Vagina (tissue), 2 donors: Measurements from ENCODE around the gene GPATCH4. TPM values are rescaled to one million over a fixed set of nuclear protein-coding genes. Genes with fewer than 3 reads are reported as not detected.

Source experiments
- DNase-seq, 2 donors: peaks; one replicate each; pipeline ENCODE4 v3.0.0-alpha.2; 2017; ENCODE audit errors: extremely low spot score in 2 of 2
- H3K27ac ChIP-seq: fragments of 200-600 bp; sonication (generic); one replicate; pipeline ENCODE4 v1.5.1; 2019
- H3K27me3 ChIP-seq: fragments of 200-600 bp; sonication (generic); one replicate; pipeline ENCODE4 v1.5.1; 2019
- H3K36me3 ChIP-seq, 2 donors: fragments of 200-600 bp; sonication (generic); one replicate each; pipeline ENCODE4 v1.5.1; 2017 to 2019
- H3K4me1 ChIP-seq: fragments of 200-600 bp; sonication (generic); one replicate; pipeline ENCODE4 v1.5.1; 2019
- H3K4me3 ChIP-seq, 2 donors: fragments of 200-600 bp; sonication (generic); 1 replicate in 1 of 2; 2 replicates in 1 of 2; pipeline ENCODE4 v1.5.1; 2016 to 2019
- H3K9me3 ChIP-seq: fragments of 200-600 bp; sonication (generic); one replicate; pipeline ENCODE4 v1.5.1; 2019
- POLR2A ChIP-seq, 2 donors: fragments of 450-650 bp; IDR thresholded peaks; one replicate each; pipeline ENCODE4 v1.6.1; 2017; ENCODE audit warnings: antibody characterized with exemption in 2 of 2, mild to moderate bottlenecking in 2 of 2, moderate library complexity in 2 of 2
- POLR2AphosphoS5 ChIP-seq, 2 donors: sonication (generic); formaldehyde crosslinking; IDR thresholded peaks; one replicate each; pipeline ENCODE4 v1.9.0; 2017; ENCODE audit warnings: antibody characterized with exemption in 2 of 2, mild to moderate bottlenecking in 2 of 2, low read depth in 1 of 2; ENCODE audit not compliant: insufficient read depth in 1 of 2
- intact Hi-C: fragments of 100-400 bp; cut with DNase I; formaldehyde crosslinking; loops from one replicate; pipeline ENCODE4 v1.15.1; 2023
- total RNA-seq: library from RNA; depleted of rRNA; stranded (reverse); fragments of >200 nt; gene quantifications from one replicate; pipeline ENCODE4 v1.2.3, GENCODE V29; 2016
- TF ChIP-seq, protein P1 (sequence below), 3 experiments: fragments of 450-650 bp in 2 of 3; fragments of 200-600 bp in 1 of 3; sonication (generic) in 1 of 3; IDR thresholded peaks; one replicate each; pipeline ENCODE4 v1.5.1; 2017 to 2019; ENCODE audit warnings: antibody characterized with exemption in 3 of 3, mild to moderate bottlenecking in 2 of 3, moderate library complexity in 2 of 3

The GPATCH4 gene
- total RNA-seq, 1 donor from 2014 or later = 25.8 TPM

DNA sequence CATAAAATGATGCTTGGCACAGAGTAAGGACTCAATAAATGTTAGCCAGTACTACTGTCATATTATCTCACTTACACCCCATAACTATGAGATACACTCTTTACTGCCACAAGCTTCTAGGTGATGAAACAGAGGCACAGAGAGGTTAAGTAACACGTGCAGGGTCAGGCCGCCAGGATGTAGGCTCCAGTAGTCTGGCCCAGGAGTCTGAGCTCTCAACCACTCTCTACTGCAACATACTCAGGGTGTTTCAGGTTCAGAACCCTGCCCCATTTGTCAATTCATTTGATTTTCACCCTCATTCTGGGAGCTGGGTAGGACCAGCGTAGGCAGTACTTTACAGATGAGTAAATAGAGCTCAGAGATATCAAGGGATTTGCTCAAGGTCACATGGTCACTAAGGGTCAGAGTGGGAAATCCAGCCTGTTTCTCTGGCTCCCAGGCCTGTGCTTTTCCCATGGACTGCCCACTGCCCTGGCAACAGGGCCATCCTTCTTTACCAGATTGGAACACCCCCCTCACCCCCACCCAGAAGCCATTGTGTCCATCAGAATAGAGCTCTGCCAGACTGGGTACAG lies 50.1 kb downstream of the GPATCH4 start:
- H3K9me3 ChIP-seq = no peaks in the 10 kb centered on the region
- no peak overlapping the region for H3K4me3 ChIP-seq
- no peaks in the 10 kb centered on the region for H3K36me3 ChIP-seq
- no peak for DNase-seq
- TF ChIP-seq POLR2A (IDR thresholded peaks at IDR 0.05) (no peak), POLR2AphosphoS5 (IDR thresholded peaks at IDR 0.05; ENCODE audit: insufficient read depth in 1 of 2, low read depth in 1 of 2) (no peak)
- TF ChIP-seq, protein P1, sequence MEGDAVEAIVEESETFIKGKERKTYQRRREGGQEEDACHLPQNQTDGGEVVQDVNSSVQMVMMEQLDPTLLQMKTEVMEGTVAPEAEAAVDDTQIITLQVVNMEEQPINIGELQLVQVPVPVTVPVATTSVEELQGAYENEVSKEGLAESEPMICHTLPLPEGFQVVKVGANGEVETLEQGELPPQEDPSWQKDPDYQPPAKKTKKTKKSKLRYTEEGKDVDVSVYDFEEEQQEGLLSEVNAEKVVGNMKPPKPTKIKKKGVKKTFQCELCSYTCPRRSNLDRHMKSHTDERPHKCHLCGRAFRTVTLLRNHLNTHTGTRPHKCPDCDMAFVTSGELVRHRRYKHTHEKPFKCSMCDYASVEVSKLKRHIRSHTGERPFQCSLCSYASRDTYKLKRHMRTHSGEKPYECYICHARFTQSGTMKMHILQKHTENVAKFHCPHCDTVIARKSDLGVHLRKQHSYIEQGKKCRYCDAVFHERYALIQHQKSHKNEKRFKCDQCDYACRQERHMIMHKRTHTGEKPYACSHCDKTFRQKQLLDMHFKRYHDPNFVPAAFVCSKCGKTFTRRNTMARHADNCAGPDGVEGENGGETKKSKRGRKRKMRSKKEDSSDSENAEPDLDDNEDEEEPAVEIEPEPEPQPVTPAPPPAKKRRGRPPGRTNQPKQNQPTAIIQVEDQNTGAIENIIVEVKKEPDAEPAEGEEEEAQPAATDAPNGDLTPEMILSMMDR (IDR thresholded peaks at IDR 0.05) = no peak
- no peaks in the 10 kb centered on the region for H3K4me1 ChIP-seq
- H3K27ac ChIP-seq = no peak overlapping the region
- no peaks in the 10 kb centered on the region for H3K27me3 ChIP-seq
- intact Hi-C loops = no loop called here

DNA sequence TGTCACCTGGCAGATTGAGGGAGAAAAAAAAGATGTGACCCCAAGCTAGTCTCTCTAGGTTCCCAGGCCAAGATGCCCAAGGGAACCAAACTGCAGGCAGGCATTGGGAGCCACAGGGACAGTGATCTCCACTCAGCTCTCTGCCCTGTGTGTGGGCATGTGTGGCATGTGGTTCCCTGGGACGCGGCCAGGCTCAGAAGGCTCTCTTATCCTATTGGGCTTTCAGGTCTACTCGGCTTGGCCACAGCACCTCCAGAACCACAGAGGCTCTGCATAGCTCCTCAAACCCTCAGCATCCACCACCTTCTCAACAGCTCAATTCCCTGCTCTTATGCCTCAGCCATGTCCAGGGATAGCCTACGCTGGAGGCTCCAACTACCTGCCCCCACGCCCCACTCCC lies 50.9 kb downstream of the GPATCH4 start:
- Histone ChIP-seq H3K27ac (no peak overlapping the region), H3K4me1 (no peaks in the 10 kb centered on the region), H3K4me3 (no peak overlapping the region), H3K27me3 (no peaks in the 10 kb centered on the region), H3K9me3 (no peaks in the 10 kb centered on the region), H3K36me3 (no peaks in the 10 kb centered on the region)
- intact Hi-C loops = no loop called here
- TF ChIP-seq POLR2A (IDR thresholded peaks at IDR 0.05) (no peak), POLR2AphosphoS5 (IDR thresholded peaks at IDR 0.05; ENCODE audit: insufficient read depth in 1 of 2, low read depth in 1 of 2) (no peak)
- TF ChIP-seq, protein P1 (IDR thresholded peaks at IDR 0.05) = no peak
- no peak for DNase-seq

DNA sequence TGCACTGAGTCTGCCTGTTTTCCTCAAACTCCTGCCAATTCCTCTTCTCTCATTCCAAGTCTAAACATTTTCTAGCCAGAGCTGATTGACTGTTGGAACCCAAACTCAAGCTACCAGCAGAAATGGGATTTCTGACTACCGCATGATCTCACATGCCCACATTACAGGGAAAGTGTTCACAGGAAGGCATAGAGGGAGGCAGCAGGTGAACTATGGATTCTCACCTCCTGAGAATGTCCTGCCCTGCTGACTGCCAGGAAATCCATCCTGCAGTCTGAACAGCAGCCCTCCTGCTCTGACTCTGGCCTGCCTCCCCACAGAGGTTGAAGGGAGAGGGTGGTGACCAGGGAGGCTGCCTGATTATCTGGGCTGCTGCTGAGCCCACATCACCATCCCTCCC lies 51.4 kb downstream of the GPATCH4 start:
- no peak for DNase-seq

DNA sequence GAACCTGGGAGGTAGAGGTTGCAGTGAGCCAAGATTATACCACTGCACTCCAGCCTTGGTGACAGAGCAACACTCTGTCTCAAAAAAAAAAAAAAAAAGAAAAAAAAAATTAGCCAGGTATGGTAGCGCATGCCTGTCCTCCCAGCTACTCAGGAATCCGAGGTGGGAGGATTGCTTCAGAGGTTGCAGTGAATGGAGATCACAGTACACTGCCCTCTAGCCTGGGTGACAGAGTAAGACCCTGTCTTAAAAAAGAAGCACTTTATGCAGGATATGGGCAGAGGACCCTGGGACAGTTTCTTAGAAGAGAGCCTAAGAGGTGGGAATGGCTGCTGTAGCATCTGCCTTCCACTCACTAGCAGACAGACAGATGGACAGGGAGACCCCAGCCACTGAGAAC lies 51.9 kb downstream of the GPATCH4 start:
- Histone ChIP-seq H3K27me3 (no peaks in the 10 kb centered on the region), H3K9me3 (no peaks in the 10 kb centered on the region), H3K4me3 (no peak overlapping the region), H3K4me1 (no peaks in the 10 kb centered on the region), H3K27ac (no peak overlapping the region), H3K36me3 (no peaks in the 10 kb centered on the region)
- TF ChIP-seq, protein P1 (IDR thresholded peaks at IDR 0.05) = no peak
- TF ChIP-seq POLR2AphosphoS5 (IDR thresholded peaks at IDR 0.05; ENCODE audit: insufficient read depth in 1 of 2, low read depth in 1 of 2) (no peak), POLR2A (IDR thresholded peaks at IDR 0.05) (no peak)
- intact Hi-C loops = no loop called here
- DNase-seq = no peak

More for the DNA sequence above, 51.4 kb downstream of the GPATCH4 start:
- no peak overlapping the region for H3K27ac ChIP-seq
- no peak for TF ChIP-seq POLR2A (IDR thresholded peaks at IDR 0.05)
- TF ChIP-seq, protein P1 (IDR thresholded peaks at IDR 0.05) = no peak
- no peak for TF ChIP-seq POLR2AphosphoS5 (IDR thresholded peaks at IDR 0.05; ENCODE audit: insufficient read depth in 1 of 2, low read depth in 1 of 2)
- no peaks in the 10 kb centered on the region for H3K36me3 ChIP-seq
- no peaks in the 10 kb centered on the region for H3K4me1 ChIP-seq
- no peaks in the 10 kb centered on the region for H3K27me3 ChIP-seq
- no peak overlapping the region for H3K4me3 ChIP-seq
- no peaks in the 10 kb centered on the region for H3K9me3 ChIP-seq
- intact Hi-C loops = no loop called here

DNA sequence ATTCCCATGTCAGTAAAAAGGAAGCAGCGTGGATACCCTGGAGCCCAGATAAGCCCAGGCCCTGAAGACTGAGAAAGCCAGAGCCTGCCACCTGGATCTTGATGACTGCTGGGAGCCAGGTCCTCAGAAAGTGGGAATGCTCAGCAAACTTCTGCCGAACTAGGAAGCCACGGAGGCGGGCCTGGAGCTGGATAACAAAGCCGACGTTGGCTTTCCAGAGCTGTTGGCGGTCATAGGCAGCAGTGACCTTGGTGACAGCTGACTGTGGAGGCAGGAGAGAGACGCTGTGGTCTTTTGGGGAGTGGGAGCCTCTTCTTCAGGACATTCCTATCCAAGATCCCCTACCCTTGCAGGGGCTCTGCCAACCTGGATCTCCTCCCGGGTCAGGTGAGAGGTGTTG lies 53.3 kb downstream of the GPATCH4 start:
- intact Hi-C loops = no loop called here
- Histone ChIP-seq H3K4me1 (no peaks in the 10 kb centered on the region), H3K36me3 (no peaks in the 10 kb centered on the region), H3K27me3 (no peaks in the 10 kb centered on the region), H3K4me3 (no peak overlapping the region), H3K27ac (no peak overlapping the region), H3K9me3 (no peaks in the 10 kb centered on the region)
- no peak for DNase-seq
- TF ChIP-seq, protein P1 (IDR thresholded peaks at IDR 0.05) = no peak
- no peak for TF ChIP-seq POLR2A (IDR thresholded peaks at IDR 0.05)
- TF ChIP-seq POLR2AphosphoS5 (IDR thresholded peaks at IDR 0.05; ENCODE audit: insufficient read depth in 1 of 2, low read depth in 1 of 2) = no peak
